ENCODE results near the gene EHD2. TPM values are rescaled to one million over a fixed set of nuclear protein-coding genes. Genes with fewer than 3 reads are reported as not detected.

Gene EHD2
- total RNA-seq, 1 donor from 2014 or later = 159 TPM

GRCh38 chr19:47704024-47704423 is 9.2 kb upstream of the EHD2 start:
- DNase-seq (ENCODE audit: low read depth) = peak; percentile 91
- peaks cover 32% of the 10 kb centered on the region for H4K20me1 ChIP-seq (ENCODE audit: insufficient read depth, low read length)
- H3K4me1 ChIP-seq (ENCODE audit: insufficient read depth, low read length) = peaks cover 11% of the 10 kb centered on the region
- no peaks in the 10 kb centered on the region for H3K79me2 ChIP-seq (ENCODE audit: insufficient read depth, low read length)
- H3K27me3 Mint-ChIP-seq (ENCODE audit: low read depth, unreplicated experiment) = peaks cover 2% of the 10 kb centered on the region
- H3K36me3 ChIP-seq (ENCODE audit: insufficient read depth, low read length) = peaks cover 9% of the 10 kb centered on the region
- peaks cover 10% of the 10 kb centered on the region for H3K36me3 Mint-ChIP-seq (ENCODE audit: low read depth, unreplicated experiment)
- no peak overlapping the region for H3K27ac ChIP-seq (ENCODE audit: low read depth, low read length)
- H3K9me3 ChIP-seq (ENCODE audit: insufficient read depth, low read depth, low read length) = no peaks in the 10 kb centered on the region
- no peak for TF ChIP-seq EZH2 (IDR thresholded peaks at IDR 0.05; ENCODE audit: insufficient read depth, low read length)
- TF ChIP-seq, protein P1, sequence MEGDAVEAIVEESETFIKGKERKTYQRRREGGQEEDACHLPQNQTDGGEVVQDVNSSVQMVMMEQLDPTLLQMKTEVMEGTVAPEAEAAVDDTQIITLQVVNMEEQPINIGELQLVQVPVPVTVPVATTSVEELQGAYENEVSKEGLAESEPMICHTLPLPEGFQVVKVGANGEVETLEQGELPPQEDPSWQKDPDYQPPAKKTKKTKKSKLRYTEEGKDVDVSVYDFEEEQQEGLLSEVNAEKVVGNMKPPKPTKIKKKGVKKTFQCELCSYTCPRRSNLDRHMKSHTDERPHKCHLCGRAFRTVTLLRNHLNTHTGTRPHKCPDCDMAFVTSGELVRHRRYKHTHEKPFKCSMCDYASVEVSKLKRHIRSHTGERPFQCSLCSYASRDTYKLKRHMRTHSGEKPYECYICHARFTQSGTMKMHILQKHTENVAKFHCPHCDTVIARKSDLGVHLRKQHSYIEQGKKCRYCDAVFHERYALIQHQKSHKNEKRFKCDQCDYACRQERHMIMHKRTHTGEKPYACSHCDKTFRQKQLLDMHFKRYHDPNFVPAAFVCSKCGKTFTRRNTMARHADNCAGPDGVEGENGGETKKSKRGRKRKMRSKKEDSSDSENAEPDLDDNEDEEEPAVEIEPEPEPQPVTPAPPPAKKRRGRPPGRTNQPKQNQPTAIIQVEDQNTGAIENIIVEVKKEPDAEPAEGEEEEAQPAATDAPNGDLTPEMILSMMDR (IDR thresholded peaks at IDR 0.05; ENCODE audit: insufficient read depth, low read depth, low read length) = no peak
- H3K4me1 Mint-ChIP-seq (ENCODE audit: low read depth, unreplicated experiment) = no peaks in the 10 kb centered on the region
- no peaks in the 10 kb centered on the region for H3K9me3 Mint-ChIP-seq (ENCODE audit: unreplicated experiment)
- H3K27me3 ChIP-seq (ENCODE audit: insufficient read depth, low read length) = no peaks in the 10 kb centered on the region
- no peak overlapping the region for H3K4me3 Mint-ChIP-seq (ENCODE audit: unreplicated experiment)
- no peak for FAIRE-seq
- H3K4me2 ChIP-seq (ENCODE audit: low read length) = peak overlapping the region; percentile 12
- no peak overlapping the region for H2AFZ ChIP-seq (ENCODE audit: low read depth, low read length)
- no peak overlapping the region for H3K4me3 ChIP-seq (ENCODE audit: insufficient read depth, low read depth, low read length)
- H3K9ac ChIP-seq (ENCODE audit: low read length) = no peak overlapping the region
- no peak overlapping the region for H3K27ac Mint-ChIP-seq (ENCODE audit: unreplicated experiment)

DNA sequence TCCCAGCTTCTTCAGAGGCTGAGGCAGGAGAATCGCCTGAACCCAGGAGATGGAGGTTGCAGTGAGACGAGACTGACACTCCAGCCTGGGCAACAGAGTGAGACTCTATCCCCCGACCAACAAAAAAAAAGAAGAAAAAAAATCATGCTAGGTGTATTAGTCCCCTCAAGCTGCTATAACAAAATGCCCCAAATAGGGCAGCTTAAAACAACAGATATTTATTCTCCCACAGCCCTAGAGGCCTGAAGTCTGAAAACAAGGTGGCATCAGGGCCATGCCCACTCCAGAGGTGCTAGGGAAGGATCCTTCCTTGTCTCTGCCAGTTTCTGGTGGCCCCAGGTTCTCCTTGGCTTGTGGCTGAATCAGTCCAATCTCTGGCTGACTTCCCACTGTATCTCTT is 8.6 kb upstream of the EHD2 start:
- TF ChIP-seq, protein P1 (IDR thresholded peaks at IDR 0.05; ENCODE audit: insufficient read depth, low read depth, low read length) = no peak
- no peak for TF ChIP-seq EZH2 (IDR thresholded peaks at IDR 0.05; ENCODE audit: insufficient read depth, low read length)
- Histone ChIP-seq H4K20me1 (ENCODE audit: insufficient read depth, low read length) (peaks cover 26% of the 10 kb centered on the region), H3K27me3 (ENCODE audit: insufficient read depth, low read length) (no peaks in the 10 kb centered on the region), H3K4me2 (ENCODE audit: low read length) (no peak overlapping the region), H3K9ac (ENCODE audit: low read length) (no peak overlapping the region), H3K4me3 (ENCODE audit: insufficient read depth, low read depth, low read length) (no peak overlapping the region), H3K9me3 (ENCODE audit: insufficient read depth, low read depth, low read length) (no peaks in the 10 kb centered on the region), H3K79me2 (ENCODE audit: insufficient read depth, low read length) (no peaks in the 10 kb centered on the region), H2AFZ (ENCODE audit: low read depth, low read length) (no peak overlapping the region), H3K4me1 (ENCODE audit: insufficient read depth, low read length) (peaks cover 11% of the 10 kb centered on the region), H3K36me3 (ENCODE audit: insufficient read depth, low read length) (peaks cover 6% of the 10 kb centered on the region), H3K27ac (ENCODE audit: low read depth, low read length) (no peak overlapping the region)
- peaks cover 10% of the 10 kb centered on the region for H3K36me3 Mint-ChIP-seq (ENCODE audit: low read depth, unreplicated experiment)
- H3K4me3 Mint-ChIP-seq (ENCODE audit: unreplicated experiment) = no peak overlapping the region
- no peaks in the 10 kb centered on the region for H3K4me1 Mint-ChIP-seq (ENCODE audit: low read depth, unreplicated experiment)
- H3K9me3 Mint-ChIP-seq (ENCODE audit: unreplicated experiment) = no peaks in the 10 kb centered on the region
- no peak overlapping the region for H3K27ac Mint-ChIP-seq (ENCODE audit: unreplicated experiment)
- DNase-seq (ENCODE audit: low read depth) (no peak), FAIRE-seq (no peak)
- H3K27me3 Mint-ChIP-seq (ENCODE audit: low read depth, unreplicated experiment) = peaks cover 2% of the 10 kb centered on the region

GRCh38 chr19:47707135-47707925 is 5.9 kb upstream of the EHD2 start:
- Mint-ChIP-seq H3K36me3 (ENCODE audit: low read depth, unreplicated experiment) (peaks cover 10% of the 10 kb centered on the region), H3K9me3 (ENCODE audit: unreplicated experiment) (no peaks in the 10 kb centered on the region), H3K27ac (ENCODE audit: unreplicated experiment) (no peak overlapping the region), H3K4me3 (ENCODE audit: unreplicated experiment) (peak overlapping the region; percentile 11), H3K4me1 (ENCODE audit: low read depth, unreplicated experiment) (no peaks in the 10 kb centered on the region), H3K27me3 (ENCODE audit: low read depth, unreplicated experiment) (peaks cover 2% of the 10 kb centered on the region)
- H3K4me1 ChIP-seq (ENCODE audit: insufficient read depth, low read length) = peaks cover 11% of the 10 kb centered on the region
- DNase-seq (ENCODE audit: low read depth) (peak; percentile 38), FAIRE-seq (peak; percentile 17)
- H4K20me1 ChIP-seq (ENCODE audit: insufficient read depth, low read length) = peaks cover 18% of the 10 kb centered on the region
- no peaks in the 10 kb centered on the region for H3K36me3 ChIP-seq (ENCODE audit: insufficient read depth, low read length)
- H3K27me3 ChIP-seq (ENCODE audit: insufficient read depth, low read length) = no peaks in the 10 kb centered on the region
- no peaks in the 10 kb centered on the region for H3K9me3 ChIP-seq (ENCODE audit: insufficient read depth, low read depth, low read length)
- no peak overlapping the region for H2AFZ ChIP-seq (ENCODE audit: low read depth, low read length)
- H3K4me3 ChIP-seq (ENCODE audit: insufficient read depth, low read depth, low read length) = no peak overlapping the region
- no peak overlapping the region for H3K4me2 ChIP-seq (ENCODE audit: low read length)
- TF ChIP-seq, protein P1 (IDR thresholded peaks at IDR 0.05; ENCODE audit: insufficient read depth, low read depth, low read length) = peak; percentile 73
- no peak for TF ChIP-seq EZH2 (IDR thresholded peaks at IDR 0.05; ENCODE audit: insufficient read depth, low read length)
- no peaks in the 10 kb centered on the region for H3K79me2 ChIP-seq (ENCODE audit: insufficient read depth, low read length)
- H3K9ac ChIP-seq (ENCODE audit: low read length) = no peak overlapping the region
- no peak overlapping the region for H3K27ac ChIP-seq (ENCODE audit: low read depth, low read length)

Data from astrocyte (in vitro differentiated cells and primary cell).